IMR-90 (cell line): ENCODE measurements around the gene KCNMA1. TPM values are rescaled to one million over a fixed set of nuclear protein-coding genes. Genes with fewer than 3 reads are reported as not detected.

ENCODE experiments used
- ATAC-seq: fragments of 200-7000 bp; cut with Tn5 transposase; 2 replicates; pipeline ENCODE4 v1.9.1; 2020; ENCODE audit warnings: low read depth, mild to moderate bottlenecking, moderate library complexity
- BruUV-seq: library from RNA; stranded (reverse); fragments of 400-500 nt; replicated peaks from 2 replicates; lab custom pipeline; 2021; lab: Mats Ljungman, UMichigan
- CTCF ChIA-PET: fragments of 300-600 bp; formaldehyde crosslinking; extraction: SDS; loops from one replicate; lab custom pipeline; 2021; ENCODE audit warnings: antibody characterized with exemption; lab: Yijun Ruan, JAX
- POLR2A ChIA-PET: fragments of 300-600 bp; sonication (Branson Sonifier 250); formaldehyde crosslinking; loops from one replicate; lab custom pipeline; 2022; ENCODE audit warnings: antibody characterized with exemption; ENCODE audit not compliant: unreplicated experiment; lab: Charles Lee
- DNase-seq: peaks from one replicate; pipeline ENCODE4 v3.0.0; 2013
- H2AFZ ChIP-seq: replicated peaks from 2 replicates; pipeline ENCODE3; 2013; ENCODE audit warnings: low read length, mild to moderate bottlenecking; ENCODE audit not compliant: poor library complexity
- H2AK5ac ChIP-seq: 2 replicates; pipeline ENCODE4 v1.6.1; 2013; ENCODE audit warnings: low read depth, low read length, inconsistent platforms
- H2AK9ac ChIP-seq: replicated peaks from 2 replicates; pipeline ENCODE3; 2013; ENCODE audit warnings: mild to moderate bottlenecking, low read depth, low read length, moderate library complexity; ENCODE audit not compliant: poor library complexity
- H2BK120ac ChIP-seq: 2 replicates; pipeline ENCODE4 v1.6.1; 2013; ENCODE audit warnings: low read depth, low read length, inconsistent platforms
- H2BK15ac ChIP-seq: 3 replicates; pipeline ENCODE4 v1.6.1; 2013; ENCODE audit warnings: low read depth, low read length, inconsistent platforms
- H2BK20ac ChIP-seq: 2 replicates; pipeline ENCODE4 v1.6.1; 2013; ENCODE audit warnings: low read depth, mild to moderate bottlenecking, inconsistent platforms, low read length, moderate library complexity
- H2BK5ac ChIP-seq: 2 replicates; pipeline ENCODE4 v1.6.1; 2013; ENCODE audit warnings: mild to moderate bottlenecking, low read depth, low read length, inconsistent platforms; ENCODE audit not compliant: poor library complexity, severe bottlenecking
- H3K14ac ChIP-seq: replicated peaks from 2 replicates; pipeline ENCODE4 v1.6.1; 2013; ENCODE audit warnings: low read depth, low read length, inconsistent platforms
- H3K18ac ChIP-seq: 2 replicates; pipeline ENCODE4 v1.6.1; 2013; ENCODE audit warnings: low read depth, low read length, control low read depth
- H3K23ac ChIP-seq: 2 replicates; pipeline ENCODE4 v1.6.1; 2013; ENCODE audit warnings: low read depth, low read length, inconsistent platforms
- H3K27ac ChIP-seq: 2 replicates; pipeline ENCODE4 v1.5.1; 2013; ENCODE audit warnings: mild to moderate bottlenecking, control low read depth, low read length; ENCODE audit not compliant: insufficient read depth
- H3K27me3 ChIP-seq: 2 replicates; pipeline ENCODE4 v1.6.1; 2013; ENCODE audit warnings: low read length; ENCODE audit not compliant: control insufficient read depth, insufficient read depth
- H3K36me3 ChIP-seq: 2 replicates; pipeline ENCODE4 v1.6.1; 2013; ENCODE audit warnings: low read length, mixed read lengths; ENCODE audit not compliant: control insufficient read depth, insufficient read depth
- H3K4ac ChIP-seq: 2 replicates; pipeline ENCODE4 v1.6.1; 2013; ENCODE audit warnings: low read depth, low read length, inconsistent platforms
- H3K4me1 ChIP-seq: 2 replicates; pipeline ENCODE4 v1.6.1; 2013; ENCODE audit warnings: low read length, mixed read lengths; ENCODE audit not compliant: control insufficient read depth, insufficient read depth
- H3K4me2 ChIP-seq: 2 replicates; pipeline ENCODE4 v1.6.1; 2013; ENCODE audit warnings: low read depth, mild to moderate bottlenecking, control low read depth, low read length, moderate library complexity
- H3K4me3 ChIP-seq: 2 replicates; pipeline ENCODE4 v1.5.1; 2013; ENCODE audit warnings: low read depth, mild to moderate bottlenecking, control low read depth, low read length, moderate library complexity; ENCODE audit not compliant: insufficient read depth
- H3K56ac ChIP-seq: 2 replicates; pipeline ENCODE4 v1.6.1; 2013; ENCODE audit warnings: low read length, inconsistent platforms; ENCODE audit not compliant: insufficient read depth; ENCODE audit errors: extremely low read depth
- H3K79me1 ChIP-seq, 2 experiments: 2 replicates each; pipeline ENCODE4 v1.6.1; 2013; ENCODE audit warnings: low read length in 2 of 2, inconsistent platforms in 1 of 2, low read depth in 1 of 2
- H3K9ac ChIP-seq: 2 replicates; pipeline ENCODE4 v1.6.1; 2013; ENCODE audit warnings: low read depth, low read length, control low read depth
- H3K9me1 ChIP-seq: 2 replicates; pipeline ENCODE4 v1.6.1; 2013; ENCODE audit warnings: low read length, inconsistent platforms; ENCODE audit not compliant: insufficient read depth
- H3K9me3 ChIP-seq: 2 replicates; pipeline ENCODE4 v1.6.1; 2013; ENCODE audit warnings: low read length; ENCODE audit not compliant: control insufficient read depth, insufficient read depth
- H4K20me1 ChIP-seq: 2 replicates; pipeline ENCODE4 v1.6.1; 2013; ENCODE audit warnings: low read length, inconsistent platforms; ENCODE audit not compliant: insufficient read depth
- H4K5ac ChIP-seq: 2 replicates; pipeline ENCODE4 v1.6.1; 2013; ENCODE audit warnings: mild to moderate bottlenecking, low read depth, low read length, control low read depth
- H4K8ac ChIP-seq, 2 experiments: 2 replicates each; pipeline ENCODE4 v1.6.1; 2013; ENCODE audit warnings: low read depth in 2 of 2, low read length in 2 of 2, control low read depth in 1 of 2, inconsistent platforms in 1 of 2
- H4K91ac ChIP-seq: 2 replicates; pipeline ENCODE4 v1.6.1; 2013; ENCODE audit warnings: low read depth, low read length, inconsistent platforms; ENCODE audit not compliant: insufficient read depth
- BHLHE40 ChIP-seq: fragments of 150-350 bp; IDR thresholded peaks from 2 replicates; pipeline ENCODE4 v1.6.1; 2016; ENCODE audit warnings: mild to moderate bottlenecking, low read depth, low read length
- CEBPB ChIP-seq: IDR thresholded peaks from 2 replicates; pipeline ENCODE4 v1.6.1; 2012; ENCODE audit warnings: low read depth, low read length, improper control_type of control experiment
- CHD1 ChIP-seq: IDR thresholded peaks from 2 replicates; pipeline ENCODE4 v1.6.1; 2012; ENCODE audit warnings: low read depth, low read length, improper control_type of control experiment
- ELK1 ChIP-seq: fragments of 150-350 bp; IDR thresholded peaks from 2 replicates; pipeline ENCODE4 v1.6.1; 2016; ENCODE audit warnings: low read depth, mild to moderate bottlenecking, low read length, moderate library complexity, borderline replicate concordance
- FOS ChIP-seq: fragments of 150-350 bp; IDR thresholded peaks from 2 replicates; pipeline ENCODE4 v1.6.1; 2016; ENCODE audit warnings: low read depth, low read length
- MAFK ChIP-seq: IDR thresholded peaks from 2 replicates; pipeline ENCODE4 v1.6.1; 2012; ENCODE audit warnings: low read depth, low read length, improper control_type of control experiment
- MAZ ChIP-seq: IDR thresholded peaks from 2 replicates; pipeline ENCODE4 v1.6.1; 2012; ENCODE audit warnings: low read depth, mild to moderate bottlenecking, low read length, improper control_type of control experiment, moderate library complexity, borderline replicate concordance
- MXI1 ChIP-seq: IDR thresholded peaks from 2 replicates; pipeline ENCODE4 v1.6.1; 2012; ENCODE audit warnings: low read depth, mild to moderate bottlenecking, low read length, moderate library complexity, borderline replicate concordance
- NFE2L2 ChIP-seq: fragments of 150-350 bp; IDR thresholded peaks from 2 replicates; pipeline ENCODE4 v1.6.1; 2016; ENCODE audit warnings: low read depth, mild to moderate bottlenecking, low read length
- POLR2A ChIP-seq: IDR thresholded peaks from 2 replicates; pipeline ENCODE4 v1.6.1; 2012; ENCODE audit warnings: mild to moderate bottlenecking, low read depth, low read length
- RAD21 ChIP-seq: IDR thresholded peaks from 2 replicates; pipeline ENCODE4 v1.6.1; 2012; ENCODE audit warnings: low read length, improper control_type of control experiment
- RCOR1 ChIP-seq: IDR thresholded peaks from 2 replicates; pipeline ENCODE4 v1.6.1; 2012; ENCODE audit warnings: mild to moderate bottlenecking, low read length, improper control_type of control experiment; ENCODE audit not compliant: insufficient replicate concordance
- RFX5 ChIP-seq: IDR thresholded peaks from 2 replicates; pipeline ENCODE4 v1.8.0; 2012; ENCODE audit warnings: low read depth, mild to moderate bottlenecking, low read length, moderate library complexity
- SMC3 ChIP-seq: fragments of 150-350 bp; IDR thresholded peaks from 2 replicates; pipeline ENCODE4 v1.6.1; 2016; ENCODE audit warnings: low read depth, mild to moderate bottlenecking, antibody characterized with exemption, low read length, moderate library complexity
- USF2 ChIP-seq: fragments of 150-350 bp; IDR thresholded peaks from 2 replicates; pipeline ENCODE4 v1.6.1; 2017; ENCODE audit warnings: mild to moderate bottlenecking, antibody characterized with exemption, low read length, low read depth
- WGBS, 2 experiments: methylation state at CpG; one replicate each; pipeline versions ENCODE4 v1.1.5 to v1.1.7; 2013; ENCODE audit warnings: missing lambda C conversion rate in 2 of 2; ENCODE audit not compliant: insufficient read length in 1 of 2; ENCODE audit errors: extremely low coverage in 2 of 2; 5-methylcytosine and 5-hydroxymethylcytosine counted together
- dilution Hi-C: fragments of 300-500 bp; cut with HindIII; formaldehyde crosslinking; loops from one replicate; pipeline ENCODE4 v1.14.3; 2018; ENCODE audit warnings: low sequenced_read_pairs; ENCODE audit not compliant: unreplicated experiment
- in situ Hi-C: fragments of 300-500 bp; cut with MboI; formaldehyde crosslinking; loops from 3 replicates; pipeline ENCODE4 v1.14.3; 2019; ENCODE audit warnings: low sequenced_read_pairs, inconsistent platforms, mixed read lengths
- intact Hi-C: fragments of 100-400 bp; cut with micrococcal nuclease; formaldehyde crosslinking; loops from 2 replicates; pipeline ENCODE4 v1.10.0; 2022
- polyA plus RNA-seq, 3 experiments: library from polyadenylated mRNA; depleted of rRNA; stranded (reverse); fragments of >200 nt; gene quantifications; 2 replicates each; pipeline ENCODE4 v1.2.3, GENCODE V29; 2012; ENCODE audit warnings: low replicate concordance in 1 of 3
- total RNA-seq: library from RNA; depleted of rRNA; stranded (reverse); fragments of >200 nt; gene quantifications from 2 replicates; pipeline ENCODE4 v1.2.3, GENCODE V29; 2012
- TF ChIP-seq, protein P1 (sequence below): conservative IDR thresholded peaks from 2 replicates; pipeline ENCODE4 v1.5.1; 2012; ENCODE audit warnings: mild to moderate bottlenecking, low read depth, low read length, improper control_type of control experiment

Gene KCNMA1
- total and polyA plus RNA-seq, 2 of the 4 experiments (the other 2 are of a cell fraction): 25.6 to 29.6 TPM

DNA sequence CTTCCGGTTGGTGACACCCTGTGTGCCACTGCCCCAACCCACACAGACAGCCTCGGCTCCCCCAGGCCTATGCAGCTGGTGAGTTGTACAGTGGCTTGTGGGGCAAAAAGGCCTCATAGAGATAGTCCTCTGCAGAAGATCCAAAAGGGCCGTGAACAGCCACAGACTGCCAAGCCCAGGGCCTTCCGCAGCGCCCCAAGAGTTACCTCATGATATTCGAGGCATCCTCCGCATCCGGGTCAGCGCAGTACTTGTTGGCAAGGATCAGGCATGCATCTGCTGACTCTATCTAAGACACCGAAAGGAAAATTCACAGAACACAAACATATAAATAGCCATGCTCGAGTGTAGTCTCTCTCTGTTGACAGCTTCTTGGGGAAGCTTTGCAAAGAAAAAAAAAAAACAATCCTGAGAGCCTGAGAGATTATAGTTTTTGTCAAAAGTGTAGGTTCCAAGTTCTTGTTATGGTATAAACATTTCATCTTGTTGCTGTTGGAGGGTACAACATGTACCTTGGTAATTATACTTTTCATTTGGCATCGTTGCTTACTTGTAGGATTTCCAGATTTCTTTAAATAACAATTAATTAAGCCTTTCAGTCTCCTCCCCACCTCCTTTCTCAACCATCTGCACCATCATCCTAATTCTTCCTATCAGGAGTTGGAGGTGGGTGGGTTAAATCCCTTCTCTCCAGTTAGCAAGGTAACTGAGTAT, 553.0 kb downstream of the KCNMA1 start:
- Histone ChIP-seq H3K27me3 (no peaks in the 10 kb centered on the region), H3K4me3 (no peak overlapping the region), H3K79me1 (no peaks in the 10 kb centered on the region), H3K56ac (no peak overlapping the region), H3K18ac (no peak overlapping the region), H4K5ac (no peak overlapping the region), H2BK15ac (no peak overlapping the region), H4K91ac (no peak overlapping the region), H3K14ac (no peak overlapping the region), H3K9me3 (no peaks in the 10 kb centered on the region), H3K4me1 (no peaks in the 10 kb centered on the region), H3K36me3 (no peaks in the 10 kb centered on the region), H4K20me1 (no peaks in the 10 kb centered on the region), H3K4me2 (no peak overlapping the region), H2AK5ac (no peak overlapping the region), H2AFZ (no peak overlapping the region), H3K4ac (no peak overlapping the region), H2BK20ac (no peak overlapping the region), H2BK120ac (no peak overlapping the region), H3K23ac (no peak overlapping the region), H2AK9ac (no peak overlapping the region), H4K8ac (no peak overlapping the region), H3K9me1 (no peaks in the 10 kb centered on the region), H3K9ac (no peak overlapping the region), H2BK5ac (no peak overlapping the region), H3K27ac (no peak overlapping the region)
- no peak for DNase-seq
- dilution Hi-C loops (no loop called here), intact Hi-C loops (no loop called here), in situ Hi-C loops (no loop called here)
- no peak for ATAC-seq
- 68% methylated on average over 6 of the region's 12 CpGs; no CpG with 5 or more reads in 1 of the 2 experiments for WGBS, 2 experiments
- ChIA-PET CTCF (no interaction called here), POLR2A (no interaction called here)
- TF ChIP-seq MAZ: no peak
- TF ChIP-seq CHD1: no peak
- no peak for TF ChIP-seq RAD21
- TF ChIP-seq MXI1: no peak
- TF ChIP-seq NFE2L2: no peak
- TF ChIP-seq SMC3: no peak
- TF ChIP-seq FOS: no peak
- TF ChIP-seq ELK1: no peak
- TF ChIP-seq RFX5: no peak
- no peak for TF ChIP-seq BHLHE40
- TF ChIP-seq MAFK: no peak
- no peak for TF ChIP-seq USF2
- TF ChIP-seq RCOR1: no peak
- TF ChIP-seq, protein P1, sequence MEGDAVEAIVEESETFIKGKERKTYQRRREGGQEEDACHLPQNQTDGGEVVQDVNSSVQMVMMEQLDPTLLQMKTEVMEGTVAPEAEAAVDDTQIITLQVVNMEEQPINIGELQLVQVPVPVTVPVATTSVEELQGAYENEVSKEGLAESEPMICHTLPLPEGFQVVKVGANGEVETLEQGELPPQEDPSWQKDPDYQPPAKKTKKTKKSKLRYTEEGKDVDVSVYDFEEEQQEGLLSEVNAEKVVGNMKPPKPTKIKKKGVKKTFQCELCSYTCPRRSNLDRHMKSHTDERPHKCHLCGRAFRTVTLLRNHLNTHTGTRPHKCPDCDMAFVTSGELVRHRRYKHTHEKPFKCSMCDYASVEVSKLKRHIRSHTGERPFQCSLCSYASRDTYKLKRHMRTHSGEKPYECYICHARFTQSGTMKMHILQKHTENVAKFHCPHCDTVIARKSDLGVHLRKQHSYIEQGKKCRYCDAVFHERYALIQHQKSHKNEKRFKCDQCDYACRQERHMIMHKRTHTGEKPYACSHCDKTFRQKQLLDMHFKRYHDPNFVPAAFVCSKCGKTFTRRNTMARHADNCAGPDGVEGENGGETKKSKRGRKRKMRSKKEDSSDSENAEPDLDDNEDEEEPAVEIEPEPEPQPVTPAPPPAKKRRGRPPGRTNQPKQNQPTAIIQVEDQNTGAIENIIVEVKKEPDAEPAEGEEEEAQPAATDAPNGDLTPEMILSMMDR: no peak
- no peak for TF ChIP-seq POLR2A
- no peak for TF ChIP-seq CEBPB
- BruUV-seq: no TSS peak
